Spleen (tissue), 7 donors: ENCODE data around the gene CTBP1.

Experiments
- POLR2A ChIP-seq, 3 donors: fragments of 450-650 bp; IDR thresholded peaks; one replicate each; pipeline ENCODE4 v1.5.1; 2017; ENCODE audit warnings: antibody characterized with exemption in 3 of 3, mild to moderate bottlenecking in 1 of 3
- TF ChIP-seq, protein P1 (sequence below), 11 experiments: fragments of 200-600 bp in 7 of 11; fragments of 450-650 bp in 4 of 11; sonication (generic) in 4 of 11; IDR thresholded peaks in 8 of 11; conservative IDR thresholded peaks in 3 of 11; 1 replicate in 7 of 11; 2 replicates in 4 of 11; pipeline versions ENCODE4 v1.4.0 to v1.8.0; 2016 to 2021; ENCODE audit warnings: antibody characterized with exemption in 11 of 11, inconsistent platforms in 4 of 11, mild to moderate bottlenecking in 1 of 11
- donor health status: DM: no; HTN: no; CAD: no; lungs with moderate emphysema.
- donor health status: DM: no; HTN: no; CAD: no.
- donor health status: DM: no; HTN: no; CAD: no.

DNA sequence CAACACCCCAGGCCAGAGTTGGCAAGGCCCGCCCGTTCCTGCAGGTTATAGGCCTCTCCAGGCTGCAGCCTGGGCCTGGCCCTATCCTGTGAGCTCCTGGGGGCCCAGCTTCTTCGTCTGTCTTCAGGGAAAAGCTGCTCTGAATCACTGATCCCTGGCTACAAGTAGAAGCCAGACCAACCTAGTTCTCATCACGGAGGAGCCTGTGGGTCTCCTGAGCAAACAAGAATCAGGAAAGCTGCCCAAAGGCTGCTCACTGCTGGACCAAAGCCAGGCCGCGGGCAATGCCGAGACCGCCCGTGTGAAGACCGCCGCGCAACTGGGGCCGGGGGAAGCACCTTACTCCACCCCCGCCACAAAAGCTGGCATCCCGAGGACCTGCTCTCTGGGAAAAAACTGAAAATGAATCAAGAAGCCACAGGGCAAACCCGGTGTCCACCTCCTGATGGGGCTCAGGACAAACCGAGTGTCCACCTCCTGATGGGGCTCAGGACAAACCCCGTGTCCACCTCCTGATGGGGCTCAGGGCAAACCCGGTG lies 12.8 kb downstream of the CTBP1 start:
- TF ChIP-seq, protein P1, sequence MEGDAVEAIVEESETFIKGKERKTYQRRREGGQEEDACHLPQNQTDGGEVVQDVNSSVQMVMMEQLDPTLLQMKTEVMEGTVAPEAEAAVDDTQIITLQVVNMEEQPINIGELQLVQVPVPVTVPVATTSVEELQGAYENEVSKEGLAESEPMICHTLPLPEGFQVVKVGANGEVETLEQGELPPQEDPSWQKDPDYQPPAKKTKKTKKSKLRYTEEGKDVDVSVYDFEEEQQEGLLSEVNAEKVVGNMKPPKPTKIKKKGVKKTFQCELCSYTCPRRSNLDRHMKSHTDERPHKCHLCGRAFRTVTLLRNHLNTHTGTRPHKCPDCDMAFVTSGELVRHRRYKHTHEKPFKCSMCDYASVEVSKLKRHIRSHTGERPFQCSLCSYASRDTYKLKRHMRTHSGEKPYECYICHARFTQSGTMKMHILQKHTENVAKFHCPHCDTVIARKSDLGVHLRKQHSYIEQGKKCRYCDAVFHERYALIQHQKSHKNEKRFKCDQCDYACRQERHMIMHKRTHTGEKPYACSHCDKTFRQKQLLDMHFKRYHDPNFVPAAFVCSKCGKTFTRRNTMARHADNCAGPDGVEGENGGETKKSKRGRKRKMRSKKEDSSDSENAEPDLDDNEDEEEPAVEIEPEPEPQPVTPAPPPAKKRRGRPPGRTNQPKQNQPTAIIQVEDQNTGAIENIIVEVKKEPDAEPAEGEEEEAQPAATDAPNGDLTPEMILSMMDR (IDR thresholded peaks at IDR 0.05 in 8 of 11, conservative IDR thresholded peaks at IDR 0.05 in 3 of 11) = no peak
- TF ChIP-seq POLR2A (IDR thresholded peaks at IDR 0.05) = no peak
